HepG2 (cell line): Measurements from ENCODE around the gene SLC19A1. TPM values are rescaled to one million over a fixed set of nuclear protein-coding genes. Genes with fewer than 3 reads are reported as not detected.
A peak's percentile ranks its signal among the peaks of the same experiment; 100 is the strongest.

Experiments used
- ARNTL ChIP-seq: sonication (generic); formaldehyde crosslinking; IDR thresholded peaks from 2 replicates; pipeline ENCODE4 v1.4.0; 2020; ENCODE audit warnings: mild to moderate bottlenecking, missing genetic modification reagents
- BRF2 ChIP-seq: sonication (generic); formaldehyde crosslinking; IDR thresholded peaks from 2 replicates; pipeline ENCODE4 v1.8.1; 2022; ENCODE audit warnings: mild to moderate bottlenecking, missing genetic modification reagents
- CAMTA2 ChIP-seq: sonication (generic); formaldehyde crosslinking; IDR thresholded peaks from 2 replicates; pipeline ENCODE4 v1.4.0; 2020; ENCODE audit warnings: mild to moderate bottlenecking, missing genetic modification reagents, borderline replicate concordance
- CEBPB ChIP-seq: IDR thresholded peaks from 2 replicates; pipeline ENCODE4 v1.6.1; 2011; ENCODE audit warnings: low read depth, low read length, improper control_type of control experiment, borderline replicate concordance
- CENPX ChIP-seq: sonication (generic); formaldehyde crosslinking; IDR thresholded peaks from 2 replicates; pipeline ENCODE4 v1.9.0; 2021; ENCODE audit warnings: mild to moderate bottlenecking, missing genetic modification reagents, moderate library complexity
- GPBP1L1 ChIP-seq: sonication (generic); formaldehyde crosslinking; IDR thresholded peaks from 2 replicates; pipeline ENCODE4 v1.5.0; 2020; ENCODE audit warnings: mild to moderate bottlenecking, missing genetic modification reagents
- NCOA1 ChIP-seq: sonication (generic); formaldehyde crosslinking; IDR thresholded peaks from 2 replicates; pipeline ENCODE4 v1.9.0; 2021; ENCODE audit warnings: missing genetic modification reagents
- REXO4 ChIP-seq: sonication (generic); formaldehyde crosslinking; IDR thresholded peaks from 2 replicates; pipeline ENCODE4 v1.8.0; 2022; ENCODE audit warnings: missing genetic modification reagents, mild to moderate bottlenecking, borderline replicate concordance
- RORA ChIP-seq: sonication (generic); formaldehyde crosslinking; IDR thresholded peaks from 2 replicates; pipeline ENCODE4 v1.5.0; 2020; ENCODE audit warnings: mild to moderate bottlenecking, missing genetic modification reagents, moderate library complexity
- SIX4 ChIP-seq: sonication (generic); formaldehyde crosslinking; IDR thresholded peaks from 2 replicates; pipeline ENCODE4 v1.4.0; 2020; ENCODE audit warnings: missing genetic modification reagents
- TOE1 ChIP-seq: sonication (generic); formaldehyde crosslinking; IDR thresholded peaks from 2 replicates; pipeline ENCODE4 v1.4.0; 2020; ENCODE audit warnings: mild to moderate bottlenecking, missing genetic modification reagents
- WIZ ChIP-seq: sonication (generic); formaldehyde crosslinking; IDR thresholded peaks from 2 replicates; pipeline ENCODE4 v1.5.1; 2020; ENCODE audit warnings: mild to moderate bottlenecking, missing genetic modification reagents
- ZBTB20 ChIP-seq: sonication (generic); formaldehyde crosslinking; IDR thresholded peaks from 2 replicates; pipeline ENCODE4 v1.8.1; 2023; ENCODE audit warnings: missing genetic modification reagents, low read depth, mild to moderate bottlenecking, borderline replicate concordance
- ZNF33A ChIP-seq: sonication (generic); formaldehyde crosslinking; IDR thresholded peaks from 2 replicates; pipeline ENCODE4 v1.5.1; 2020; ENCODE audit warnings: missing genetic modification reagents, mild to moderate bottlenecking, moderate library complexity, borderline replicate concordance
- ZNF430 ChIP-seq: sonication (generic); formaldehyde crosslinking; IDR thresholded peaks from 2 replicates; pipeline ENCODE4 v1.9.0; 2021; ENCODE audit warnings: mild to moderate bottlenecking, missing genetic modification reagents
- ZNF496 ChIP-seq: sonication (generic); formaldehyde crosslinking; IDR thresholded peaks from 2 replicates; pipeline ENCODE4 v1.8.1; 2023; ENCODE audit warnings: mild to moderate bottlenecking, moderate library complexity, missing genetic modification reagents; ENCODE audit not compliant: insufficient replicate concordance
- ZNF501 ChIP-seq: sonication (generic); formaldehyde crosslinking; IDR thresholded peaks from 2 replicates; pipeline ENCODE4 v1.5.1; 2020; ENCODE audit warnings: mild to moderate bottlenecking, moderate library complexity, missing genetic modification reagents
- ZNF597 ChIP-seq: sonication (generic); formaldehyde crosslinking; IDR thresholded peaks from 2 replicates; pipeline ENCODE4 v1.5.0; 2020; ENCODE audit warnings: missing genetic modification reagents
- ZNF629 ChIP-seq: sonication (generic); formaldehyde crosslinking; conservative IDR thresholded peaks from 2 replicates; pipeline ENCODE4 v1.5.0; 2020; ENCODE audit warnings: missing genetic modification reagents
- ZNF816 ChIP-seq: sonication (generic); formaldehyde crosslinking; IDR thresholded peaks from 2 replicates; pipeline ENCODE4 v1.8.0; 2022; ENCODE audit warnings: missing genetic modification reagents, mild to moderate bottlenecking, borderline replicate concordance
- ZNF883 ChIP-seq: sonication (generic); formaldehyde crosslinking; IDR thresholded peaks from 2 replicates; pipeline ENCODE4 v1.5.1; 2020; ENCODE audit warnings: mild to moderate bottlenecking, missing genetic modification reagents; ENCODE audit errors: not compliant biosample characterization
- polyA plus RNA-seq, 8 experiments: library from polyadenylated mRNA; depleted of rRNA in 3 of 8; stranded (reverse) in 7 of 8; unstranded in 1 of 8; fragments of >200 nt; fragmentation: Illumina TruSeq in 4 of 8; extraction: Trizol in 4 of 8; gene quantifications; 2 replicates each; pipeline versions ENCODE4 v1.2.1 to v1.2.3, GENCODE V29; 2011 to 2016; ENCODE audit warnings: low read depth in 4 of 8, missing spikeins in 1 of 8, mixed read lengths in 1 of 8; ENCODE audit not compliant: insufficient read depth in 1 of 8
- total RNA-seq, 5 experiments: library from RNA; depleted of rRNA; stranded (reverse); fragments of >200 nt; fragmentation: Illumina TruSeq; extraction: Trizol; gene quantifications; 2 replicates each; pipeline ENCODE4 v1.2.3, GENCODE V29; 2016; ENCODE audit warnings: low read depth in 1 of 5
- TF ChIP-seq, protein P1 (sequence below): sonication (generic); formaldehyde crosslinking; IDR thresholded peaks from 2 replicates; pipeline ENCODE4 v1.4.0; 2020; ENCODE audit warnings: low read depth, mild to moderate bottlenecking, missing genetic modification reagents
- TF ChIP-seq, protein P2 (sequence below): sonication (generic); formaldehyde crosslinking; IDR thresholded peaks from 2 replicates; pipeline ENCODE4 v1.5.0; 2020; ENCODE audit warnings: mild to moderate bottlenecking, missing genetic modification reagents

SLC19A1 gene
- total and polyA plus RNA-seq, 2 of the 13 experiments (the other 11 are each of a cell fraction or from before 2014, with no cell fraction given): 21.8 to 23.0 TPM

DNA sequence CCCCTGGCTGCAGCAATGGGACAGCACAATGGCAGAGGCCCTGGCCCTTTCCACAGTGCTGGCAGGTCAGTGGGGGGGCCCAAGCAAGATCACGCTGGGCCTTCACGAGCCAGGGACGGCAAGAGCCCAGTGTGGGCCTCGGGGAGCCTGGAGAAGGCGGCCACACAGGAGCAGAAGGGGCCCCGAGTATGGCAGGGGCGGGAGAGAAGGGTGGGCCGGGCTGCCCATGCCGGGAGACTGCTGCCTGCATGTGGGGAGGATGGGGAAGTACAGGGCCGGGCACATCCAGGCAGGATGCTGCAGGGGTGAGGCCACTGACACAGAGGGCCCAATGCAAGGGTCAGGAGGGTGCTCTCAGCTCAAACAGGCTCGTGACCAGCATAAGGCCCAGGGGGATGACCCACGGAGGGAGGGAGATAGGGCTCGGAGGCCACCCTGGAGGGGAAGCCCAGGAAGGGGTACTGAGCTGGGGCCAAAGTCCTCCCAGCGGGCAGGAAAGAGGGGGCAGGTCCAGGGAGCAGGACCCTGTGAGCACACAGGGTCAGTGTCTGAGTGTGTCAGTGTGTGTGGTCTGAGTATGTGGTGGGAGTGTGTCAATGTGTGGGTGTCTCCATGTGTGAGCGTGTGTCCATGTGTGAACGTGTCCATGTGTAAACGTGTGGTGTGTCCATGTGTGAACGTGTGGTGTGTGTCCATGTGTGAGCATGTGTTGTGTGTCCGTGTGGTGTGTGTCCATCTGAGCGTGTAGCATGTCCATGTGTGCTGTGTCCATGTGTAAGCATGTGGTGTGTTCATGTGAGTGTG is 13.1 kb downstream of the SLC19A1 start (continued):
- TF ChIP-seq ARNTL (CRISPR knock-in tag) (peak; percentile 80), ZNF33A (no peak), BRF2 (CRISPR knock-in tag) (no peak), TOE1 (CRISPR knock-in tag) (no peak), SIX4 (no peak), CENPX (CRISPR knock-in tag) (no peak), ZNF501 (peak; percentile 69), ZNF629 (CRISPR knock-in tag) (0 out of 2 replicates have a peak, but pooled peaks have one; percentile 28), WIZ (CRISPR knock-in tag) (no peak; the same call in 1 of the 2 replicates), ZNF496 (CRISPR knock-in tag) (no peak), ZBTB20 (CRISPR knock-in tag) (peak; percentile 51; the same call in 1 of the 2 replicates), CAMTA2 (CRISPR knock-in tag) (no peak), ZNF430 (CRISPR knock-in tag) (no peak), ZNF597 (CRISPR knock-in tag) (no peak), RORA (CRISPR knock-in tag) (no peak), ZNF816 (CRISPR knock-in tag) (no peak), NCOA1 (CRISPR knock-in tag) (no peak), ZNF883 (CRISPR knock-in tag) (no peak), GPBP1L1 (CRISPR knock-in tag) (no peak), CEBPB (no peak), REXO4 (no peak)
- TF ChIP-seq, protein P1, sequence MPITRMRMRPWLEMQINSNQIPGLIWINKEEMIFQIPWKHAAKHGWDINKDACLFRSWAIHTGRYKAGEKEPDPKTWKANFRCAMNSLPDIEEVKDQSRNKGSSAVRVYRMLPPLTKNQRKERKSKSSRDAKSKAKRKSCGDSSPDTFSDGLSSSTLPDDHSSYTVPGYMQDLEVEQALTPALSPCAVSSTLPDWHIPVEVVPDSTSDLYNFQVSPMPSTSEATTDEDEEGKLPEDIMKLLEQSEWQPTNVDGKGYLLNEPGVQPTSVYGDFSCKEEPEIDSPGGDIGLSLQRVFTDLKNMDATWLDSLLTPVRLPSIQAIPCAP (CRISPR knock-in tag): no peak
- TF ChIP-seq, protein P2, sequence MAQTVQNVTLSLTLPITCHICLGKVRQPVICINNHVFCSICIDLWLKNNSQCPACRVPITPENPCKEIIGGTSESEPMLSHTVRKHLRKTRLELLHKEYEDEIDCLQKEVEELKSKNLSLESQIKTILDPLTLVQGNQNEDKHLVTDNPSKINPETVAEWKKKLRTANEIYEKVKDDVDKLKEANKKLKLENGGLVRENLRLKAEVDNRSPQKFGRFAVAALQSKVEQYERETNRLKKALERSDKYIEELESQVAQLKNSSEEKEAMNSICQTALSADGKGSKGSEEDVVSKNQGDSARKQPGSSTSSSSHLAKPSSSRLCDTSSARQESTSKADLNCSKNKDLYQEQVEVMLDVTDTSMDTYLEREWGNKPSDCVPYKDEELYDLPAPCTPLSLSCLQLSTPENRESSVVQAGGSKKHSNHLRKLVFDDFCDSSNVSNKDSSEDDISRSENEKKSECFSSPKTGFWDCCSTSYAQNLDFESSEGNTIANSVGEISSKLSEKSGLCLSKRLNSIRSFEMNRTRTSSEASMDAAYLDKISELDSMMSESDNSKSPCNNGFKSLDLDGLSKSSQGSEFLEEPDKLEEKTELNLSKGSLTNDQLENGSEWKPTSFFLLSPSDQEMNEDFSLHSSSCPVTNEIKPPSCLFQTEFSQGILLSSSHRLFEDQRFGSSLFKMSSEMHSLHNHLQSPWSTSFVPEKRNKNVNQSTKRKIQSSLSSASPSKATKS (CRISPR knock-in tag): no peak
